ENCODE measurements around the gene KIFC1. TPM values are rescaled to one million over a fixed set of nuclear protein-coding genes. Genes with fewer than 3 reads are reported as not detected.

The KIFC1 gene
- total and polyA plus RNA-seq, 9 of the 15 experiments (the other 6 are each of a cell fraction or from before 2014, with no cell fraction given) = 1.3 to 95.2 (median 76.9) TPM

DNA sequence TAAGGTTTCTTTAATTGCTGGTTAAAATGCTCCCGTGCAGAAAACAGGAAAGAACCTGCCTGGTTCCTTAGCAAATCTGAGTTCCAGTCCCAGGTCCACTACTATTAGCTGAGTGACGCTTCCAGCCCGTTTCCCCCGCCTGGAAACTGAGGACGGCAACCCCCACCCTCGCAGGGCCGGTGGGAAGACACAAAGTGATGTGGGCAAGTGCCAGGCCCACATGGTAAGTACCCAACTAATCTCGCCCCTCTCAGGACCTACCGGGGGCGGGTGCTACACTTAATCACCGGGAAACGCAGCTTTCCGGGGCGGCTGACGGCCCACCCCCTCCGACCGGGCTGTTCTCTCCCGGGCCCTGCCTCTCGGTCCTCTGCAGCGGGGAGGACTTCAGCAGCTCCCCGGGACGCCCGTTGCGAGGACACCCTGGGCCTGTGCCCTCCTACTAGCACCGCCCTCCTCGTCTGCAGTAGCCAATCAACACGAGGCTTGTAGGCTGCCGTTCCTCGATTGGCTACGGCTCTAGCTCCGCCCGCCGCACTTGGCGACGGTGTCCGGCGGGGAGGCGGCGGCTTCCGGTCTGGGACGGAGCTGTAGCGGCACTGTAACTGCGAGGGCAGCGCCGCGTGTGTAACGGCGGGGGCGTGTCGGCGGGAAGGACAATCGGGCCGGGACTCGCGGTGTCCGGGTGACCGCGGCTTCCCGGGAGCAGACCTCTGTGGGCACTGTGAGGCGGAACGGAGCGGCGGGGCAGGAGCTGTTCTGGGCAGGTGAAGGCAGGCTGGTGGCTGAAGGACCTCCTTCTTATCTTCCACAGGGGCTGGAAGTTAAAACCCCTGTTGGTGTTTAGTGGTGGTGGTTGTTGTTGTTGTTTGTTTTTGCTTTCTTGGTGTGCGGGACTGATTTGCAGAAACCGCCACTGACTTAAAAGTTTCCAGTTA, 62.7 kb downstream of the KIFC1 start, which contains the start of gene ZBTB9 (continued):
- TF ChIP-seq ZNF121 (CRISPR knock-in tag; conservative IDR thresholded peaks at IDR 0.05) (no peak), ETV1 (tag; conservative IDR thresholded peaks at IDR 0.05; ENCODE audit: low read depth) (peak; percentile 83), NFIX (CRISPR knock-in tag; IDR thresholded peaks at IDR 0.05; ENCODE audit: low read depth) (no peak), L3MBTL2 (IDR thresholded peaks at IDR 0.05) (peak; percentile 97), MCM2 (IDR thresholded peaks at IDR 0.05; ENCODE audit: low read depth) (no peak), SUPT5H (IDR thresholded peaks at IDR 0.05) (peak; percentile 93), RFX7 (CRISPR knock-in tag; IDR thresholded peaks at IDR 0.05) (0 out of 2 replicates have a peak, but pooled peaks have one; percentile 38), RBM15 (IDR thresholded peaks at IDR 0.05; ENCODE audit: insufficient read depth, low read length) (no peak), GABPB1 (CRISPR knock-in tag; IDR thresholded peaks at IDR 0.05) (peak; percentile 97), EP400 (IDR thresholded peaks at IDR 0.05) (peak; percentile 95), GATAD2B (IDR thresholded peaks at IDR 0.05; ENCODE audit: borderline replicate concordance) (no peak), COPS2 (conservative IDR thresholded peaks at IDR 0.05) (no peak), ZNF274 (IDR thresholded peaks at IDR 0.05; ENCODE audit: borderline replicate concordance, low read depth, low read length) (no peak), GABPB2 (CRISPR knock-in tag; conservative IDR thresholded peaks at IDR 0.05) (no peak), POU5F1 (IDR thresholded peaks at IDR 0.05; ENCODE audit: borderline replicate concordance, low read depth, low read length, partially characterized antibody) (no peak)
- TF ChIP-seq, protein P1, sequence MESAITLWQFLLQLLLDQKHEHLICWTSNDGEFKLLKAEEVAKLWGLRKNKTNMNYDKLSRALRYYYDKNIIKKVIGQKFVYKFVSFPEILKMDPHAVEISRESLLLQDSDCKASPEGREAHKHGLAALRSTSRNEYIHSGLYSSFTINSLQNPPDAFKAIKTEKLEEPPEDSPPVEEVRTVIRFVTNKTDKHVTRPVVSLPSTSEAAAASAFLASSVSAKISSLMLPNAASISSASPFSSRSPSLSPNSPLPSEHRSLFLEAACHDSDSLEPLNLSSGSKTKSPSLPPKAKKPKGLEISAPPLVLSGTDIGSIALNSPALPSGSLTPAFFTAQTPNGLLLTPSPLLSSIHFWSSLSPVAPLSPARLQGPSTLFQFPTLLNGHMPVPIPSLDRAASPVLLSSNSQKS (CRISPR knock-in tag; IDR thresholded peaks at IDR 0.05) = no peak
- TF ChIP-seq, protein P2, sequence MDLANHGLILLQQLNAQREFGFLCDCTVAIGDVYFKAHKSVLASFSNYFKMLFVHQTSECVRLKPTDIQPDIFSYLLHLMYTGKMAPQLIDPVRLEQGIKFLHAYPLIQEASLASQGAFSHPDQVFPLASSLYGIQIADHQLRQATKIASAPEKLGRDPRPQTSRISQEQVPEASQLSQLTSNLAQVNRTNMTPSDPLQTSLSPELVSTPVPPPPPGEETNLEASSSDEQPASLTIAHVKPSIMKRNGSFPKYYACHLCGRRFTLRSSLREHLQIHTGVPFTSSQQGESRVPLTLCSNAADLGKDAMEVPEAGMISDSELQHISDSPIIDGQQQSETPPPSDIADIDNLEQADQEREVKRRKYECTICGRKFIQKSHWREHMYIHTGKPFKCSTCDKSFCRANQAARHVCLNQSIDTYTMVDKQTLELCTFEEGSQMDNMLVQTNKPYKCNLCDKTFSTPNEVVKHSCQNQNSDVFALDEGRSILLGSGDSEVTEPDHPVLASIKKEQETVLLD (IDR thresholded peaks at IDR 0.05) = 0 out of 2 replicates have a peak, but pooled peaks have one; percentile 42
- TF ChIP-seq, protein P3, sequence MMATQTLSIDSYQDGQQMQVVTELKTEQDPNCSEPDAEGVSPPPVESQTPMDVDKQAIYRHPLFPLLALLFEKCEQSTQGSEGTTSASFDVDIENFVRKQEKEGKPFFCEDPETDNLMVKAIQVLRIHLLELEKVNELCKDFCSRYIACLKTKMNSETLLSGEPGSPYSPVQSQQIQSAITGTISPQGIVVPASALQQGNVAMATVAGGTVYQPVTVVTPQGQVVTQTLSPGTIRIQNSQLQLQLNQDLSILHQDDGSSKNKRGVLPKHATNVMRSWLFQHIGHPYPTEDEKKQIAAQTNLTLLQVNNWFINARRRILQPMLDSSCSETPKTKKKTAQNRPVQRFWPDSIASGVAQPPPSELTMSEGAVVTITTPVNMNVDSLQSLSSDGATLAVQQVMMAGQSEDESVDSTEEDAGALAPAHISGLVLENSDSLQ (IDR thresholded peaks at IDR 0.05) = peak; percentile 49; the same call in 1 of the 2 replicates
- TF ChIP-seq, protein P4, sequence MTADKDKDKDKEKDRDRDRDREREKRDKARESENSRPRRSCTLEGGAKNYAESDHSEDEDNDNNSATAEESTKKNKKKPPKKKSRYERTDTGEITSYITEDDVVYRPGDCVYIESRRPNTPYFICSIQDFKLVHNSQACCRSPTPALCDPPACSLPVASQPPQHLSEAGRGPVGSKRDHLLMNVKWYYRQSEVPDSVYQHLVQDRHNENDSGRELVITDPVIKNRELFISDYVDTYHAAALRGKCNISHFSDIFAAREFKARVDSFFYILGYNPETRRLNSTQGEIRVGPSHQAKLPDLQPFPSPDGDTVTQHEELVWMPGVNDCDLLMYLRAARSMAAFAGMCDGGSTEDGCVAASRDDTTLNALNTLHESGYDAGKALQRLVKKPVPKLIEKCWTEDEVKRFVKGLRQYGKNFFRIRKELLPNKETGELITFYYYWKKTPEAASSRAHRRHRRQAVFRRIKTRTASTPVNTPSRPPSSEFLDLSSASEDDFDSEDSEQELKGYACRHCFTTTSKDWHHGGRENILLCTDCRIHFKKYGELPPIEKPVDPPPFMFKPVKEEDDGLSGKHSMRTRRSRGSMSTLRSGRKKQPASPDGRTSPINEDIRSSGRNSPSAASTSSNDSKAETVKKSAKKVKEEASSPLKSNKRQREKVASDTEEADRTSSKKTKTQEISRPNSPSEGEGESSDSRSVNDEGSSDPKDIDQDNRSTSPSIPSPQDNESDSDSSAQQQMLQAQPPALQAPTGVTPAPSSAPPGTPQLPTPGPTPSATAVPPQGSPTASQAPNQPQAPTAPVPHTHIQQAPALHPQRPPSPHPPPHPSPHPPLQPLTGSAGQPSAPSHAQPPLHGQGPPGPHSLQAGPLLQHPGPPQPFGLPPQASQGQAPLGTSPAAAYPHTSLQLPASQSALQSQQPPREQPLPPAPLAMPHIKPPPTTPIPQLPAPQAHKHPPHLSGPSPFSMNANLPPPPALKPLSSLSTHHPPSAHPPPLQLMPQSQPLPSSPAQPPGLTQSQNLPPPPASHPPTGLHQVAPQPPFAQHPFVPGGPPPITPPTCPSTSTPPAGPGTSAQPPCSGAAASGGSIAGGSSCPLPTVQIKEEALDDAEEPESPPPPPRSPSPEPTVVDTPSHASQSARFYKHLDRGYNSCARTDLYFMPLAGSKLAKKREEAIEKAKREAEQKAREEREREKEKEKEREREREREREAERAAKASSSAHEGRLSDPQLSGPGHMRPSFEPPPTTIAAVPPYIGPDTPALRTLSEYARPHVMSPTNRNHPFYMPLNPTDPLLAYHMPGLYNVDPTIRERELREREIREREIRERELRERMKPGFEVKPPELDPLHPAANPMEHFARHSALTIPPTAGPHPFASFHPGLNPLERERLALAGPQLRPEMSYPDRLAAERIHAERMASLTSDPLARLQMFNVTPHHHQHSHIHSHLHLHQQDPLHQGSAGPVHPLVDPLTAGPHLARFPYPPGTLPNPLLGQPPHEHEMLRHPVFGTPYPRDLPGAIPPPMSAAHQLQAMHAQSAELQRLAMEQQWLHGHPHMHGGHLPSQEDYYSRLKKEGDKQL (CRISPR knock-in tag; IDR thresholded peaks at IDR 0.05; ENCODE audit: borderline replicate concordance) = no peak
